SK-N-SH (cell line): ENCODE results near the gene FUT9. TPM values are rescaled to one million over a fixed set of nuclear protein-coding genes. Genes with fewer than 3 reads are reported as not detected.

Experiments
- CTCF ChIA-PET: fragments of 300-600, 350-600 bp; formaldehyde crosslinking; extraction: SDS; loops from one replicate; lab custom pipeline; 2021; lab: Yijun Ruan, JAX
- POLR2A ChIA-PET: fragments of 350-600 bp; sonication (Branson Sonifier 250); formaldehyde crosslinking; extraction: SDS; loops from one replicate; lab custom pipeline; 2020; ENCODE audit warnings: antibody characterized with exemption, inconsistent platforms; lab: Yijun Ruan, JAX
- DNase-seq: peaks from one replicate; pipeline ENCODE4 v3.0.0; 2012
- H2AFZ ChIP-seq: fragments of 200-600 bp; sonication (generic); 2 replicates; pipeline ENCODE4 v1.8.1; 2016; ENCODE audit warnings: antibody characterized with exemption, mild to moderate bottlenecking, low read depth
- H3F3A ChIP-seq: fragments of 200-600 bp; sonication (generic); replicated peaks from 2 replicates; pipeline ENCODE3; 2016; ENCODE audit warnings: antibody characterized with exemption, mild to moderate bottlenecking; ENCODE audit not compliant: insufficient read depth
- H3K27ac ChIP-seq, 2 experiments: fragments of 200-500 bp in 1 of 2; fragments of 200-600 bp in 1 of 2; sonication (Bioruptor generic) in 1 of 2; sonication (generic), shearing (Covaris generic) in 1 of 2; 2 replicates each; pipeline versions ENCODE4 v1.5.1 to v1.6.1; 2014 to 2016; ENCODE audit warnings: low read depth in 2 of 2, inconsistent platforms in 1 of 2, low read length in 1 of 2, mild to moderate bottlenecking in 1 of 2, mixed read lengths in 1 of 2
- H3K27me3 ChIP-seq: fragments of 200-600 bp; sonication (generic), shearing (Covaris generic); 2 replicates; pipeline ENCODE4 v1.6.1; 2016; ENCODE audit warnings: mixed run types; ENCODE audit not compliant: insufficient read depth
- H3K36me3 ChIP-seq, 2 experiments: fragments of 200-500 bp in 1 of 2; fragments of 200-600 bp in 1 of 2; sonication (Bioruptor generic) in 1 of 2; sonication (generic) in 1 of 2; replicated peaks in 1 of 2; 2 replicates each; pipeline versions ENCODE3 to v1.5.1; 2014 to 2016; ENCODE audit warnings: low read length in 1 of 2, mild to moderate bottlenecking in 1 of 2; ENCODE audit not compliant: insufficient read depth in 2 of 2, control insufficient read depth in 1 of 2
- H3K4me1 ChIP-seq, 2 experiments: fragments of 200-500 bp in 1 of 2; fragments of 200-600 bp in 1 of 2; sonication (Bioruptor generic) in 1 of 2; sonication (generic), shearing (Covaris generic) in 1 of 2; 2 replicates each; pipeline versions ENCODE4 v1.5.1 to v1.6.1; 2014 to 2016; ENCODE audit warnings: low read depth in 1 of 2, low read length in 1 of 2, mixed run types in 1 of 2; ENCODE audit not compliant: insufficient read depth in 2 of 2, control insufficient read depth in 1 of 2
- H3K4me2 ChIP-seq: fragments of 200-600 bp; sonication (generic), shearing (Covaris generic); 2 replicates; pipeline ENCODE4 v1.6.1; 2017; ENCODE audit warnings: mixed run types
- H3K4me3 ChIP-seq, 2 experiments: fragments of 200-500 bp in 1 of 2; fragments of 200-600 bp in 1 of 2; sonication (Bioruptor generic) in 1 of 2; sonication (generic), shearing (Covaris generic) in 1 of 2; 2 replicates each; pipeline versions ENCODE4 v1.5.1 to v1.8.1; 2014 to 2016; ENCODE audit warnings: low read depth in 2 of 2, inconsistent platforms in 1 of 2, low read length in 1 of 2, mild to moderate bottlenecking in 1 of 2, mixed read lengths in 1 of 2, moderate library complexity in 1 of 2
- H3K79me2 ChIP-seq: fragments of 200-600 bp; sonication (generic); 2 replicates; pipeline ENCODE4 v1.8.1; 2017; ENCODE audit warnings: mild to moderate bottlenecking; ENCODE audit not compliant: insufficient read depth
- H3K9ac ChIP-seq: fragments of 200-600 bp; sonication (generic); 2 replicates; pipeline ENCODE4 v1.6.1; 2017; ENCODE audit warnings: mixed run types
- H3K9me2 ChIP-seq: fragments of 200-600 bp; sonication (generic); 2 replicates; pipeline ENCODE4 v1.6.1; 2017; ENCODE audit warnings: mixed run types
- H3K9me3 ChIP-seq: fragments of 200-600 bp; sonication (generic); 2 replicates; pipeline ENCODE4 v1.6.1; 2017; ENCODE audit warnings: mixed run types, mild to moderate bottlenecking, moderate library complexity
- H4K20me1 ChIP-seq: fragments of 200-600 bp; sonication (generic); 2 replicates; pipeline ENCODE4 v1.6.1; 2017; ENCODE audit warnings: mild to moderate bottlenecking, mixed run types; ENCODE audit not compliant: insufficient read depth
- CHD2 ChIP-seq: fragments of 150-350 bp; IDR thresholded peaks from 2 replicates; pipeline ENCODE4 v1.6.1; 2018; ENCODE audit warnings: low read length; ENCODE audit not compliant: partially characterized antibody
- ELF1 ChIP-seq: IDR thresholded peaks from 2 replicates; pipeline ENCODE4 v1.4.0; 2012
- EP300 ChIP-seq, 2 experiments: IDR thresholded peaks; 2 replicates each; pipeline versions ENCODE4 v1.4.0 to v1.6.1; 2012; ENCODE audit warnings: borderline replicate concordance in 1 of 2, low read depth in 1 of 2, low read length in 1 of 2
- EZH2phosphoT487 ChIP-seq: fragments of 200-600 bp; sonication (generic); IDR thresholded peaks from 2 replicates; pipeline ENCODE4 v1.6.1; 2017; ENCODE audit warnings: low read depth, mixed run types, mild to moderate bottlenecking, antibody characterized with exemption, moderate library complexity, borderline replicate concordance
- FOXM1 ChIP-seq: IDR thresholded peaks from 2 replicates; pipeline ENCODE4 v1.4.0; 2012; ENCODE audit warnings: low read depth, mild to moderate bottlenecking
- GATA2 ChIP-seq: sonication (generic); formaldehyde crosslinking; IDR thresholded peaks from 2 replicates; pipeline ENCODE4 v1.5.0; 2020; ENCODE audit warnings: mild to moderate bottlenecking, missing genetic modification reagents
- MAX ChIP-seq: IDR thresholded peaks from 2 replicates; pipeline ENCODE4 v1.4.0; 2012; ENCODE audit warnings: low read depth
- MXI1 ChIP-seq: IDR thresholded peaks from 2 replicates; pipeline ENCODE4 v1.6.1; 2012; ENCODE audit warnings: mild to moderate bottlenecking, low read depth, low read length, improper control_type of control experiment
- NFIC ChIP-seq: IDR thresholded peaks from 2 replicates; pipeline ENCODE4 v1.4.0; 2012; ENCODE audit warnings: borderline replicate concordance
- NRF1 ChIP-seq: IDR thresholded peaks from 2 replicates; pipeline ENCODE4 v1.6.1; 2012; ENCODE audit warnings: low read depth, mild to moderate bottlenecking, low read length
- RCOR1 ChIP-seq: fragments of 150-350 bp; IDR thresholded peaks from 2 replicates; pipeline ENCODE4 v1.6.1; 2017; ENCODE audit warnings: antibody characterized with exemption, low read length
- SMC3 ChIP-seq: IDR thresholded peaks from 2 replicates; pipeline ENCODE4 v1.6.1; 2012; ENCODE audit warnings: low read depth, low read length, improper control_type of control experiment
- TAF1 ChIP-seq: IDR thresholded peaks from 2 replicates; pipeline ENCODE4 v1.6.1; 2012; ENCODE audit warnings: low read depth, mild to moderate bottlenecking, low read length, moderate library complexity, borderline replicate concordance
- TCF12 ChIP-seq: IDR thresholded peaks from 2 replicates; pipeline ENCODE4 v1.4.0; 2012
- YY1 ChIP-seq: IDR thresholded peaks from 2 replicates; pipeline ENCODE4 v1.4.0; 2012; ENCODE audit warnings: low read depth, mild to moderate bottlenecking
- WGBS: methylation state at CpG from one replicate; pipeline ENCODE4 v1.1.6; 2017; ENCODE audit warnings: low lambda C conversion rate; 5-methylcytosine and 5-hydroxymethylcytosine counted together
- polyA plus RNA-seq, 3 experiments: library from polyadenylated mRNA; depleted of rRNA; stranded (reverse); fragments of >200 nt; gene quantifications; 2 replicates each; pipeline ENCODE4 v1.2.3, GENCODE V29; 2012
- TF ChIP-seq, protein P1 (sequence below): IDR thresholded peaks from 2 replicates; pipeline ENCODE4 v1.6.1; 2012; ENCODE audit warnings: mild to moderate bottlenecking, low read depth, low read length, moderate library complexity
- TF ChIP-seq, protein P2 (sequence below): IDR thresholded peaks from 2 replicates; pipeline ENCODE4 v1.4.0; 2012; ENCODE audit warnings: low read depth, borderline replicate concordance

The FUT9 gene
- polyA plus RNA-seq, 1 of the 3 experiments (the other 2 are of a cell fraction), result under 0.01 TPM

- Histone ChIP-seq H3K9ac (no peak overlapping the region), H3K27me3 (no peaks in the 10 kb centered on the region), H3K27ac (no peak overlapping the region), H3K4me3 (no peak overlapping the region), H3K79me2 (no peaks in the 10 kb centered on the region), H3K4me1 (no peaks in the 10 kb centered on the region), H3K9me3 (no peaks in the 10 kb centered on the region), H2AFZ (no peak overlapping the region), H3F3A (no peaks in the 10 kb centered on the region), H3K9me2 (no peaks in the 10 kb centered on the region), H3K36me3 (no peaks in the 10 kb centered on the region), H4K20me1 (no peaks in the 10 kb centered on the region), H3K4me2 (no peak overlapping the region)
- WGBS, result 38% methylated on average over 2 of the region's 3 CpGs
- TF ChIP-seq EZH2phosphoT487, result no peak
- no peak for TF ChIP-seq MAX
- TF ChIP-seq RCOR1, result no peak
- TF ChIP-seq YY1, result no peak
- no peak for TF ChIP-seq MXI1
- no peak for TF ChIP-seq EP300 (IDR thresholded peaks at IDR 0.05; ENCODE audit: borderline replicate concordance in 1 of 2, low read depth in 1 of 2, low read length in 1 of 2)
- TF ChIP-seq TAF1, result no peak
- TF ChIP-seq, protein P1, sequence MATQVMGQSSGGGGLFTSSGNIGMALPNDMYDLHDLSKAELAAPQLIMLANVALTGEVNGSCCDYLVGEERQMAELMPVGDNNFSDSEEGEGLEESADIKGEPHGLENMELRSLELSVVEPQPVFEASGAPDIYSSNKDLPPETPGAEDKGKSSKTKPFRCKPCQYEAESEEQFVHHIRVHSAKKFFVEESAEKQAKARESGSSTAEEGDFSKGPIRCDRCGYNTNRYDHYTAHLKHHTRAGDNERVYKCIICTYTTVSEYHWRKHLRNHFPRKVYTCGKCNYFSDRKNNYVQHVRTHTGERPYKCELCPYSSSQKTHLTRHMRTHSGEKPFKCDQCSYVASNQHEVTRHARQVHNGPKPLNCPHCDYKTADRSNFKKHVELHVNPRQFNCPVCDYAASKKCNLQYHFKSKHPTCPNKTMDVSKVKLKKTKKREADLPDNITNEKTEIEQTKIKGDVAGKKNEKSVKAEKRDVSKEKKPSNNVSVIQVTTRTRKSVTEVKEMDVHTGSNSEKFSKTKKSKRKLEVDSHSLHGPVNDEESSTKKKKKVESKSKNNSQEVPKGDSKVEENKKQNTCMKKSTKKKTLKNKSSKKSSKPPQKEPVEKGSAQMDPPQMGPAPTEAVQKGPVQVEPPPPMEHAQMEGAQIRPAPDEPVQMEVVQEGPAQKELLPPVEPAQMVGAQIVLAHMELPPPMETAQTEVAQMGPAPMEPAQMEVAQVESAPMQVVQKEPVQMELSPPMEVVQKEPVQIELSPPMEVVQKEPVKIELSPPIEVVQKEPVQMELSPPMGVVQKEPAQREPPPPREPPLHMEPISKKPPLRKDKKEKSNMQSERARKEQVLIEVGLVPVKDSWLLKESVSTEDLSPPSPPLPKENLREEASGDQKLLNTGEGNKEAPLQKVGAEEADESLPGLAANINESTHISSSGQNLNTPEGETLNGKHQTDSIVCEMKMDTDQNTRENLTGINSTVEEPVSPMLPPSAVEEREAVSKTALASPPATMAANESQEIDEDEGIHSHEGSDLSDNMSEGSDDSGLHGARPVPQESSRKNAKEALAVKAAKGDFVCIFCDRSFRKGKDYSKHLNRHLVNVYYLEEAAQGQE, result no peak
- no peak for TF ChIP-seq TCF12
- TF ChIP-seq SMC3, result no peak
- no peak for TF ChIP-seq CHD2
- no peak for TF ChIP-seq GATA2 (CRISPR knock-in tag)
- TF ChIP-seq, protein P2, sequence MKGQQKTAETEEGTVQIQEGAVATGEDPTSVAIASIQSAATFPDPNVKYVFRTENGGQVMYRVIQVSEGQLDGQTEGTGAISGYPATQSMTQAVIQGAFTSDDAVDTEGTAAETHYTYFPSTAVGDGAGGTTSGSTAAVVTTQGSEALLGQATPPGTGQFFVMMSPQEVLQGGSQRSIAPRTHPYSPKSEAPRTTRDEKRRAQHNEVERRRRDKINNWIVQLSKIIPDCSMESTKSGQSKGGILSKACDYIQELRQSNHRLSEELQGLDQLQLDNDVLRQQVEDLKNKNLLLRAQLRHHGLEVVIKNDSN, result no peak
- no peak for TF ChIP-seq ELF1
- TF ChIP-seq NRF1, result no peak
- TF ChIP-seq FOXM1, result no peak
- TF ChIP-seq NFIC, result no peak
- ChIA-PET CTCF (interaction anchor here (1.0 to 2.7 kb wide), 4 partner anchors 11 to 36 kb away, joined by 3 to 6 read pairs (median 4); partner anchors contain the start of gene FUT9), POLR2A (no interaction called here)
- no peak for DNase-seq
Measured at GRCh38 chr6:96002576-96002910, 13.2 kb upstream of the FUT9 start.
